Lower leg skin (tissue), 4 donors: ENCODE results near the gene CEACAM8. TPM values are rescaled to one million over a fixed set of nuclear protein-coding genes. Genes with fewer than 3 reads are reported as not detected.
A peak's percentile ranks its signal among the peaks of the same experiment; 100 is the strongest.

ENCODE experiments used
- DNase-seq, 2 donors: peaks; one replicate each; pipeline ENCODE4 v3.0.0-alpha.2; 2019; ENCODE audit warnings: low spot score in 2 of 2
- H3K4me3 ChIP-seq: fragments of 200-600 bp; sonication (generic); 2 replicates; pipeline ENCODE4 v1.5.1; 2017; ENCODE audit warnings: mild to moderate bottlenecking, low read depth; ENCODE audit not compliant: poor library complexity, severe bottlenecking
- CTCF ChIP-seq, 3 donors: fragments of 450-650 bp; IDR thresholded peaks; one replicate each; pipeline ENCODE4 v1.5.1; 2016; ENCODE audit warnings: antibody characterized with exemption in 3 of 3, mild to moderate bottlenecking in 3 of 3, moderate library complexity in 2 of 3
- POLR2A ChIP-seq, 2 donors: fragments of 450-650 bp; IDR thresholded peaks; one replicate each; pipeline ENCODE4 v1.6.1; 2016 to 2017; ENCODE audit warnings: antibody characterized with exemption in 2 of 2, mild to moderate bottlenecking in 1 of 2, moderate library complexity in 1 of 2
- WGBS, 2 donors: methylation state at CpG; one replicate each; pipeline ENCODE4 v1.1.5; 2018; 5-methylcytosine and 5-hydroxymethylcytosine counted together
- intact Hi-C: fragments of 100-400 bp; cut with DNase I; formaldehyde crosslinking; loops from one replicate; pipeline ENCODE4 v1.15.0; 2023; ENCODE audit warnings: low total_unique reads
- total RNA-seq, 4 donors: library from RNA; depleted of rRNA; stranded (reverse); fragments of >200 nt; gene quantifications; one replicate each; pipeline ENCODE4 v1.1.0, GENCODE V29; 2016

CEACAM8 gene
- total RNA-seq, 4 donors from 2014 or later: not detected

- WGBS, 2 donors: 21 to 26% methylated on average over 11 to 14 of the region's 14 CpGs
- TF ChIP-seq CTCF (IDR thresholded peaks at IDR 0.05) (no peak), POLR2A (IDR thresholded peaks at IDR 0.05) (no peak)
- DNase-seq: peak in 1 of 2 donors; percentile 33
Observed at GRCh38 chr19:42606660-42607351, 12.1 kb upstream of the CEACAM8 start.

GRCh38 chr19:42601811-42602443, 7.2 kb upstream of the CEACAM8 start:
- DNase-seq: no peak
- 20 to 40% methylated on average over 5 of the region's 5 CpGs for WGBS, 2 donors
- H3K4me3 ChIP-seq: no peak overlapping the region
- TF ChIP-seq CTCF (IDR thresholded peaks at IDR 0.05) (no peak), POLR2A (IDR thresholded peaks at IDR 0.05) (no peak)
- intact Hi-C loops: no loop called here

More at GRCh38 chr19:42606660-42607351, 12.1 kb upstream of the CEACAM8 start:
- intact Hi-C loops: no loop called here
- H3K4me3 ChIP-seq: no peak overlapping the region

- no peak for DNase-seq
- TF ChIP-seq CTCF (IDR thresholded peaks at IDR 0.05): no peak
- H3K4me3 ChIP-seq: no peak overlapping the region
- intact Hi-C loops: no loop called here
- 16 to 19% methylated on average over 14 to 16 of the region's 16 CpGs for WGBS, 2 donors
Observed at GRCh38 chr19:42596391-42597072, 1.8 kb upstream of the CEACAM8 start.

- no peak for TF ChIP-seq CTCF (IDR thresholded peaks at IDR 0.05)
- no peak for TF ChIP-seq POLR2A (IDR thresholded peaks at IDR 0.05)
- no peak overlapping the region for H3K4me3 ChIP-seq
- intact Hi-C loops: no loop called here
- no peak for DNase-seq
- 68 to 79% methylated on average over 11 of the region's 11 CpGs for WGBS, 2 donors
Observed at GRCh38 chr19:42595550-42596172, 937 bp upstream of the CEACAM8 start.

GRCh38 chr19:42589792-42590191, 4.9 kb downstream of the CEACAM8 start:
- WGBS, 2 donors: 80 to 81% methylated on average over 7 of the region's 7 CpGs
- DNase-seq: no peak
- TF ChIP-seq CTCF (IDR thresholded peaks at IDR 0.05): no peak
- no peak for TF ChIP-seq POLR2A (IDR thresholded peaks at IDR 0.05)
- intact Hi-C loops: no loop called here
- H3K4me3 ChIP-seq: no peak overlapping the region
